Measurements from ENCODE around the gene RCAN2. TPM values are rescaled to one million over a fixed set of nuclear protein-coding genes. Genes with fewer than 3 reads are reported as not detected.

The RCAN2 gene
- total and polyA plus RNA-seq, 9 of the 15 experiments (the other 6 are each of a cell fraction or from before 2014, with no cell fraction given), result 0.04 TPM; not detected in 8

DNA sequence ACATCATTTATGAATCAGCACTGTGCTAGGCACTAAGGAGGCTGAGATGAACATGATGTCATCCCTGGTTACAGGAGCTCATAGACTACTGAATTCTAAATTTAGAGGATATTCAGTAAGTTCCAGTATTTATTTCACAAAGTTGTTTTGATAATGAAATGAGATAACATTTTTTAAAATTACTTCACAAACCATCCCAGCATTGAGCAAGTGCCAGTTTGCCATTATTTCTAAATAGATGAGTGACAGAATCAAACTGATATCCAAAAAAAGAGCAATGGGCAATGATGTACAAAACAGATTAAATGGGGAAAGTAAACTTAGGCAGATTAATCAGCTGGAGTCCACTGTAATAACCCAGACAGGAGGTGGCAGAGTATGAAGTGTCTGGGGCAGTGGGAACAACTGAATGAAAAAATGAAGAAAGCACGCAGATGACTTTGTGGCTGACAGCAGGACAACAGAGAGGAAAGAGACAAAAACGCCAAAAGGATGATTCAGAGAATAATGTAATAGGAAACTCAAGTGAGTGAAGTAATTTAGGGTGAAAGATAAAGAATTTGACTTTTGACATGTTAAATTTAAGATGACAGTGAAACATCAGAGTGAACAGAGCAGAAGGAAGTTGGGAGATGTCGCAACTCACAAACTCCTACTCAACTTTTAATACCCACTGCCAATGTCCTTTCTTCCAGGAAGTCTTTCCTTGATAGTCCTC is 70.2 kb downstream of the RCAN2 start:
- Histone ChIP-seq H3K4me2 (ENCODE audit: insufficient read depth, low read length) (no peak overlapping the region), H3K4me3 (no peak overlapping the region), H3K79me2 (ENCODE audit: control insufficient read depth, insufficient read depth, low read length) (no peaks in the 10 kb centered on the region), H3K27me3 (ENCODE audit: control insufficient read depth in 2 of 2, insufficient read depth in 2 of 2, low read length in 2 of 2) (no peaks in the 10 kb centered on the region), H3K9me3 (replicated peaks; ENCODE audit: control insufficient read depth, insufficient read depth, low read depth, low read length) (no peaks in the 10 kb centered on the region), H3K9me1 (ENCODE audit: control insufficient read depth, insufficient read depth, low read length) (no peaks in the 10 kb centered on the region), H3K9ac (ENCODE audit: insufficient read depth in 1 of 2, low read depth in 2 of 2, low read length in 2 of 2) (no peak overlapping the region), H3K36me3 (ENCODE audit: control insufficient read depth, insufficient read depth, low read length) (no peaks in the 10 kb centered on the region), H2AFZ (ENCODE audit: low read depth, low read length) (no peak overlapping the region), H3K4me1 (replicated peaks in 1 of 2; ENCODE audit: control insufficient read depth in 2 of 2, insufficient read depth in 2 of 2, low read length in 2 of 2) (no peaks in the 10 kb centered on the region), H4K20me1 (replicated peaks; ENCODE audit: control insufficient read depth, insufficient read depth, low read length) (no peaks in the 10 kb centered on the region), H3K27ac (ENCODE audit: extremely low read depth, low read depth, low read length) (no peak overlapping the region)
- 0% methylated on average over 3 of the region's 3 CpGs for WGBS (ENCODE audit: insufficient coverage, low coverage, missing lambda C conversion rate)
- intact Hi-C loops (cut with micrococcal nuclease) (no loop called here), in situ Hi-C loops (cut with MboI) (loop anchor here (5.0 to 10.0 kb wide), 2 partner anchors 214 to 571 kb away; no protein-coding TSS in a partner anchor)
- ChIA-PET CTCF (ENCODE audit: low intra/inter-chr PET ratio) (interaction anchor here (2.3 kb wide), 1 partner anchor 569 kb away, joined by 19 read pairs; no protein-coding TSS in a partner anchor), POLR2A (interaction anchor here (0.5 kb wide), 1 partner anchor 13 kb away, joined by 3 read pairs; no protein-coding TSS in a partner anchor)
- FAIRE-seq, result no peak
- no peak for ATAC-seq
- no peak for DNase-seq (ENCODE audit: extremely low read depth in 1 of 4, low spot score in 3 of 4)
- BruUV-seq (replicated peaks), result no TSS peak
- TF ChIP-seq, protein P1, sequence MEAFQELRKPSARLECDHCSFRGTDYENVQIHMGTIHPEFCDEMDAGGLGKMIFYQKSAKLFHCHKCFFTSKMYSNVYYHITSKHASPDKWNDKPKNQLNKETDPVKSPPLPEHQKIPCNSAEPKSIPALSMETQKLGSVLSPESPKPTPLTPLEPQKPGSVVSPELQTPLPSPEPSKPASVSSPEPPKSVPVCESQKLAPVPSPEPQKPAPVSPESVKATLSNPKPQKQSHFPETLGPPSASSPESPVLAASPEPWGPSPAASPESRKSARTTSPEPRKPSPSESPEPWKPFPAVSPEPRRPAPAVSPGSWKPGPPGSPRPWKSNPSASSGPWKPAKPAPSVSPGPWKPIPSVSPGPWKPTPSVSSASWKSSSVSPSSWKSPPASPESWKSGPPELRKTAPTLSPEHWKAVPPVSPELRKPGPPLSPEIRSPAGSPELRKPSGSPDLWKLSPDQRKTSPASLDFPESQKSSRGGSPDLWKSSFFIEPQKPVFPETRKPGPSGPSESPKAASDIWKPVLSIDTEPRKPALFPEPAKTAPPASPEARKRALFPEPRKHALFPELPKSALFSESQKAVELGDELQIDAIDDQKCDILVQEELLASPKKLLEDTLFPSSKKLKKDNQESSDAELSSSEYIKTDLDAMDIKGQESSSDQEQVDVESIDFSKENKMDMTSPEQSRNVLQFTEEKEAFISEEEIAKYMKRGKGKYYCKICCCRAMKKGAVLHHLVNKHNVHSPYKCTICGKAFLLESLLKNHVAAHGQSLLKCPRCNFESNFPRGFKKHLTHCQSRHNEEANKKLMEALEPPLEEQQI (IDR thresholded peaks at IDR 0.05), result no peak
- no peak for TF ChIP-seq TOE1 (IDR thresholded peaks at IDR 0.05; ENCODE audit: borderline replicate concordance)
- no peak for TF ChIP-seq TOE1 (CRISPR knock-in tag; IDR thresholded peaks at IDR 0.05; ENCODE audit: borderline replicate concordance, low read depth)
- no peak for TF ChIP-seq RBM34 (IDR thresholded peaks at IDR 0.05; ENCODE audit: borderline replicate concordance, insufficient read depth, low read length)
- TF ChIP-seq CEBPG (CRISPR knock-in tag; IDR thresholded peaks at IDR 0.05), result no peak
- peak in 1 of 2 experiments; percentile 72; a peak in 2 of 4 replicates for TF ChIP-seq CEBPG (tag; conservative IDR thresholded peaks at IDR 0.05 in 1 of 2, IDR thresholded peaks at IDR 0.05 in 1 of 2)
- TF ChIP-seq, protein P2, sequence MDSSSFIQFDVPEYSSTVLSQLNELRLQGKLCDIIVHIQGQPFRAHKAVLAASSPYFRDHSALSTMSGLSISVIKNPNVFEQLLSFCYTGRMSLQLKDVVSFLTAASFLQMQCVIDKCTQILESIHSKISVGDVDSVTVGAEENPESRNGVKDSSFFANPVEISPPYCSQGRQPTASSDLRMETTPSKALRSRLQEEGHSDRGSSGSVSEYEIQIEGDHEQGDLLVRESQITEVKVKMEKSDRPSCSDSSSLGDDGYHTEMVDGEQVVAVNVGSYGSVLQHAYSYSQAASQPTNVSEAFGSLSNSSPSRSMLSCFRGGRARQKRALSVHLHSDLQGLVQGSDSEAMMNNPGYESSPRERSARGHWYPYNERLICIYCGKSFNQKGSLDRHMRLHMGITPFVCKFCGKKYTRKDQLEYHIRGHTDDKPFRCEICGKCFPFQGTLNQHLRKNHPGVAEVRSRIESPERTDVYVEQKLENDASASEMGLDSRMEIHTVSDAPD (CRISPR knock-in tag; IDR thresholded peaks at IDR 0.05), result no peak
- no peak for TF ChIP-seq HOXB6 (CRISPR knock-in tag; IDR thresholded peaks at IDR 0.05; ENCODE audit: borderline replicate concordance)
- TF ChIP-seq MYBL2 (IDR thresholded peaks at IDR 0.05; ENCODE audit: low read depth), result no peak
- TF ChIP-seq MYBL2 (CRISPR knock-in tag; IDR thresholded peaks at IDR 0.05; ENCODE audit: borderline replicate concordance), result no peak
- no peak for TF ChIP-seq NUFIP1 (IDR thresholded peaks at IDR 0.05; ENCODE audit: partially characterized antibody)
- TF ChIP-seq TFAM (CRISPR knock-in tag; conservative IDR thresholded peaks at IDR 0.05), result no peak
- peak; percentile 44; the same call in 1 of the 2 replicates for TF ChIP-seq CEBPB (tag; IDR thresholded peaks at IDR 0.05)
- TF ChIP-seq ZBTB1 (CRISPR knock-in tag; IDR thresholded peaks at IDR 0.05; ENCODE audit: borderline replicate concordance, low read depth), result no peak
- TF ChIP-seq FIP1L1 (IDR thresholded peaks at IDR 0.05; ENCODE audit: low read depth, low read length, poor library complexity, severe bottlenecking), result no peak
- no peak for TF ChIP-seq ARID2 (IDR thresholded peaks at IDR 0.05)
- TF ChIP-seq, protein P3, sequence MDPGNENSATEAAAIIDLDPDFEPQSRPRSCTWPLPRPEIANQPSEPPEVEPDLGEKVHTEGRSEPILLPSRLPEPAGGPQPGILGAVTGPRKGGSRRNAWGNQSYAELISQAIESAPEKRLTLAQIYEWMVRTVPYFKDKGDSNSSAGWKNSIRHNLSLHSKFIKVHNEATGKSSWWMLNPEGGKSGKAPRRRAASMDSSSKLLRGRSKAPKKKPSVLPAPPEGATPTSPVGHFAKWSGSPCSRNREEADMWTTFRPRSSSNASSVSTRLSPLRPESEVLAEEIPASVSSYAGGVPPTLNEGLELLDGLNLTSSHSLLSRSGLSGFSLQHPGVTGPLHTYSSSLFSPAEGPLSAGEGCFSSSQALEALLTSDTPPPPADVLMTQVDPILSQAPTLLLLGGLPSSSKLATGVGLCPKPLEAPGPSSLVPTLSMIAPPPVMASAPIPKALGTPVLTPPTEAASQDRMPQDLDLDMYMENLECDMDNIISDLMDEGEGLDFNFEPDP (CRISPR knock-in tag; IDR thresholded peaks at IDR 0.05), result no peak

Data from K562 (cell line).